SJSA1 (cell line): ENCODE measurements around the gene IL6ST. TPM values are rescaled to one million over a fixed set of nuclear protein-coding genes. Genes with fewer than 3 reads are reported as not detected.
"Not testable (repeated sequence)": the region's sequence is repeated elsewhere in the genome, so short reads cannot be mapped to it uniquely, and the experiment has no call there.

ENCODE experiments used
- DNase-seq, 2 experiments: peaks; one replicate each; pipeline ENCODE4 v3.0.0-alpha.2; 2015 to 2020; ENCODE audit warnings: low spot score in 2 of 2, low read depth in 1 of 2
- H3K27ac ChIP-seq: fragments of 250-450 bp; sonication (Bioruptor Pico); 2 replicates; pipeline ENCODE4 v1.5.1; 2020; ENCODE audit warnings: mild to moderate bottlenecking, moderate library complexity
- H3K27me3 ChIP-seq: fragments of 250-450 bp; sonication (Bioruptor Pico); replicated peaks from 2 replicates; pipeline ENCODE4 v1.5.1; 2020; ENCODE audit warnings: mild to moderate bottlenecking, moderate library complexity
- H3K36me3 ChIP-seq: fragments of 250-450 bp; sonication (Bioruptor Pico); 2 replicates; pipeline ENCODE4 v1.5.1; 2020; ENCODE audit warnings: mild to moderate bottlenecking
- H3K4me1 ChIP-seq: fragments of 250-450 bp; sonication (Bioruptor Pico); replicated peaks from 2 replicates; pipeline ENCODE4 v1.6.1; 2021; ENCODE audit warnings: mild to moderate bottlenecking
- H3K4me3 ChIP-seq: fragments of 250-450 bp; sonication (Bioruptor Pico); 2 replicates; pipeline ENCODE4 v1.5.1; 2020; ENCODE audit warnings: mild to moderate bottlenecking
- H3K9me3 ChIP-seq: fragments of 250-450 bp; sonication (Bioruptor Pico); replicated peaks from 2 replicates; pipeline ENCODE4 v1.5.1; 2020; ENCODE audit warnings: mild to moderate bottlenecking
- total RNA-seq: library from RNA; depleted of rRNA; stranded (reverse); fragments of >200 nt; shearing (Covaris generic); gene quantifications from 2 replicates; pipeline ENCODE4 v1.2.3, GENCODE V29; 2014; rRNA removed

IL6ST gene
- 192 and 196 TPM in 2 replicates for total RNA-seq

DNA sequence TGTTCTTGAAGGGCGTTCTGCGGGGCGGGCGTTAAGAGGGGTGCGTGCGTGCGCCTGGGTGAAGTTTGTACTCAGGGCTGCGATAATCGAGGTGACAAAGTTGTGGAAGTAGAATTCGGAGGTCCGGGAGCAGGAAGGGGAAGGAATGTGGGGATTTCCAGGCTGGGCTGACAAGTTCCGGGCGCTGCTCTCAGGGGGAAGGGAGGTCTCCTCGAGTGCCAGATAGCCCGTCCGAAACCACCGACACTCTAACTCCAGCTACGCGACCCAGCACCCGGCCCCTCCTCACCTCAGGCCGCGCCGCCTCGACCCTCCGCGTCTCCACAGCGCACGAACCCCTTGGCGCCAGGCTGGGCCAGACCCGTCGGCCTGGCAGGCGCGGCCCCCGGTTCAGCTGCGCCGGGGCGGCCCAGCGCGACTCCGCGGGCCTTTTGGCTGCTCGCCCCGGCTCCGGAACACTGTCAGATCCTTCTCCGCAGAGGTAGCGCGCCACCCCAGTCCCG is at the start of gene IL6ST:
Gene IL6ST (minus strand): TSS at position 469 of the 503 bp plus-strand sequence. CDS start 18,685 bp downstream, outside the sequence.
- Histone ChIP-seq H3K4me1 (peaks cover 20% of the 10 kb centered on the region), H3K9me3 (no peaks in the 10 kb centered on the region), H3K4me3 (peak within 1 kb of the TSS; percentile 86), H3K27me3 (no peaks in the 10 kb centered on the region), H3K27ac (peak within 1 kb of the TSS; percentile 96), H3K36me3 (peaks cover 10% of the 10 kb centered on the region)
- peak in 1 of 2 experiments; percentile 85 for DNase-seq

DNA sequence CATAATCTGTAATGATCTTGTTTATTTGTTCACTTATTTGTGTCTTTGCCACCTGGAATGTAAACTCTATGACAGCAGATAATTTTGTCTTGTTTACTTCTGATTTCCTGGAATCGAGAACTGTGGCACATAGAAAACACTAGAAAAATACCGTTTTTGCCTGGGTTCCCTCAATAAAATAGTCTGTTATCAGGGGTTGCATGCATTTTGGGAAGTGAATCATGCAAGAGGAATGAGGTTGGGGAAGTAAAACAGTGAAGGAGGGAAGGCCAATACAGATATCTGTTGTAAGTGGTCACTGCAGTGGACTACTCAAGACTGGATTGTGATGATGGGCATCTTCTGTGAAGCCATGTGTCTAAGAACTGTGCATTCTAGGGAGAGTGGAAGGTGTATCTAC is 45.2 kb upstream of the IL6ST start:
- Histone ChIP-seq H3K4me3 (no peak overlapping the region), H3K27me3 (no peaks in the 10 kb centered on the region), H3K36me3 (no peaks in the 10 kb centered on the region), H3K9me3 (no peaks in the 10 kb centered on the region), H3K27ac (peak overlapping the region; percentile 27; the same call in 1 of the 2 replicates), H3K4me1 (peaks cover 10% of the 10 kb centered on the region)
- peak in 1 of 2 experiments; percentile 30 for DNase-seq

DNA sequence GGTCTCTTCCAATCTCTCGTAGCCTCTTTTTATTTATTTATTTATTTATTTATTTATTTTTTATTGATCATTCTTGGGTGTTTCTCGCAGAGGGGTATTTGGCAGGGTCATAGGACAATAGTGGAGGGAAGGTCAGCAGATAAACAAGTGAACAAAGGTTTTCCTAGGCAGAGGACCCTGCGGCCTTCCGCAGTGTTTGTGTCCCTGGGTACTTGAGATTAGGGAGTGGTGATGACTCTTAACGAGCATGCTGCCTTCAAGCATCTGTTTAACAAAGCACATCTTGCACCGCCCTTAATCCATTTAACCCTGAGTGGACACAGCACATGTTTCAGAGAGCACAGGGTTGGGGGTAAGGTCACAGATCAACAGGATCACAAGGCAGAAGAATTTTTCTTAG is 43.4 kb upstream of the IL6ST start:
- H3K9me3 ChIP-seq, H3K27ac ChIP-seq, H3K4me3 ChIP-seq, H3K36me3 ChIP-seq, H3K27me3 ChIP-seq, DNase-seq, H3K4me1 ChIP-seq: not testable (repeated sequence)

DNA sequence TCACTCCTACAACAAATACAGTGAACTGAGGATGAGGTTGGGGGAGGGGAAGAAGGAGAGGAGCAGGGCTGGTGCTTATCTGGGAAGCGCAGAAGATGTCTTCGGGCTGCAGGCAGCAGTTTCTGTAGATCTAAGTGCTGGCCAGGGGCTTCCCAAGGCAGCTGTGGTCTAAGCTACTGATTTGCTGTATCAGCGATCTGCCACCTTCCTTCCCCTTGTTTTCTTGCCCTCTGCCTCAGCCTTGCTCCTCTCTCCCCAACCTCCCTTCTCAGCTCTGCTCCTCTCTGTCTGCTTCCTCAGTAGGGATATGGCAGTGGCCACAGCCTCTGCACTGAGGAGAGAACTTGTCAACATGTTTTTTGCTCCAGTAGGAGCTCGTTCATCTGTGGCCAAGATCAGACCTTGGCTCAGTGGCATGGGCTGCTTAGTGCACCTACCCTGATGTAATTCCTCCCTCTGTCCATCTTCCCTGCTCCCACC is 42.8 kb upstream of the IL6ST start:
- no peak for DNase-seq
- H3K36me3 ChIP-seq: no peaks in the 10 kb centered on the region
- H3K4me1 ChIP-seq: peaks cover 10% of the 10 kb centered on the region
- H3K9me3 ChIP-seq: no peaks in the 10 kb centered on the region
- no peaks in the 10 kb centered on the region for H3K27me3 ChIP-seq
- H3K4me3 ChIP-seq: no peak overlapping the region
- no peak overlapping the region for H3K27ac ChIP-seq

DNA sequence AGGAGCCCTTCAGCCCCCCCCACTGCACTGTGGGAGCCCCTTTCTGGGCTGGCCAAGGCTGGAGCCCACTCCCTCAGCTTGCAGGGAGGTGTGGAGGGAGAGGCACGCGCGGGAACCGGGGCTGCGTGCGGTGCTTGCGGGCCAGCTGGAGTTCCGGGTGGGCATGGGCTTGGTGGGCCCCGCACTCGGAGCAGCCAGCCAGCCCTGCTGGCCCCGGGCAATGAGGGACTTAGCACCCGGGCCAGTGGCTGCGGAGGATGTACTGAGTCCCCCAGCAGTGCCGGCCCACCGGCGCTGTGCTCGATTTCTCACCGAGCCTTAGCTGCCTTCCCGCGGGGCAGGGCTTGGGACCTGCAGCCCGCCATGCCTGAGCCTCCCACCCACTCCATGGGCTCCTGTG is 40.6 kb upstream of the IL6ST start:
- H3K36me3 ChIP-seq, H3K4me3 ChIP-seq, DNase-seq, H3K4me1 ChIP-seq, H3K9me3 ChIP-seq, H3K27me3 ChIP-seq, H3K27ac ChIP-seq: not testable (repeated sequence)

DNA sequence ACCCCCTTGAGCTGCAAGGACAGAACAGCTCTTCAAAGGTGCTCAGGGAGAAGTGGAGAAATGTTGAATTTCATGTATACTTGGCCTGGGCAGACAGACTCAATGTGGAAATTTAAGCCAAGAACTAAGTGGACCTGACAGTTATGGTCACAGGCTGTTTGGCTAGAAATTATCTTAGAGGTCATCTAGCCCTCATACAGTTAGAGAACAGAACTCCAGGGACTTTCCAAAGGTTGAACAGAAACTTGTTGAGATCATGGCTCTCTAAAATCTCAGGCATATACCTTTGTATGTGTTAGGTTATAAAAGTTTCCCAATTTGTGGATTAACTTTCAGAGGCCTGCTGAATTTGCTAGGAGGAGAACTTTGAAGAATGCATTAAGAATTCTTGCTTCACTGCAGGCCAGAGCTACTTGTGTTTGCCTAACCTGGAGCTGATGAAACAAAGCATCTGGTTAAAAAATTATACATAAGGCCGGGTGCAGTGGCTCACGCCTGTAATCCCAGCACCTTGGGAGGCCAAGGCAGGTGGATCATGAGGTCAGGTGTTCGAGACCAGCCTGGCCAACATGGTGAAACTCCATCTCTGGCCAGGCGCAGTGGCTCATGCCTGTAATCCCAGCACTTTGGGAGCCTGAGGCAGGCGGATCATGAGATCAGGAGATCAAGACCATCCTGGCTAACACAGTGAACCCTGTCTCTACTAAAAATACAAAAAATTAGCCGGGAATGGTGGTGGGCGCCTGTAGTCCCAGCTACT is 35.3 kb upstream of the IL6ST start:
- H3K4me3 ChIP-seq, H3K36me3 ChIP-seq, DNase-seq: not testable (repeated sequence)

DNA sequence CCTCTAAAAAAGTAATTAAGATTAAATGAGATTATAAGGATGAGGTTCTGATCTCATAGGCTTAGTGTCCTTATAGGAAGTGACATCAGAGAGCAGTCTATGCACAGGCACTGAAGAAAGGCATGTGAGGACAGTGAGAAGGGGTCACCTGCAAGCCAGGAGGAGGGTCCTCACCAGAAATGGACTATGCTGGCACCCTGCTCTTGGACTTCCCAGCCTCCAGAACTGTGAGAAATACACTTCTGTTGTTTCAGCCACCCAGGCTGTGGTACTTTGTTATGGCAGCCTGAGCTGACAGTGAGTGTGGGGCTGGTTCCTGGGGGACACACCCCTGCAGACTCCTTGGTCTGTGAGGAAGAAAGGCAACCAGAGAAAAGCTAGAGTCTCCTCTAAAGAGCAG is 34.7 kb upstream of the IL6ST start:
- H3K4me1 ChIP-seq: no peaks in the 10 kb centered on the region
- DNase-seq: no peak
- H3K27ac ChIP-seq: no peak overlapping the region
- no peaks in the 10 kb centered on the region for H3K36me3 ChIP-seq
- H3K9me3 ChIP-seq: no peaks in the 10 kb centered on the region
- no peaks in the 10 kb centered on the region for H3K27me3 ChIP-seq
- no peak overlapping the region for H3K4me3 ChIP-seq

More for the DNA sequence above, 35.3 kb upstream of the IL6ST start:
- not testable (repeated sequence) for H3K27ac ChIP-seq, H3K4me1 ChIP-seq, H3K9me3 ChIP-seq, H3K27me3 ChIP-seq

DNA sequence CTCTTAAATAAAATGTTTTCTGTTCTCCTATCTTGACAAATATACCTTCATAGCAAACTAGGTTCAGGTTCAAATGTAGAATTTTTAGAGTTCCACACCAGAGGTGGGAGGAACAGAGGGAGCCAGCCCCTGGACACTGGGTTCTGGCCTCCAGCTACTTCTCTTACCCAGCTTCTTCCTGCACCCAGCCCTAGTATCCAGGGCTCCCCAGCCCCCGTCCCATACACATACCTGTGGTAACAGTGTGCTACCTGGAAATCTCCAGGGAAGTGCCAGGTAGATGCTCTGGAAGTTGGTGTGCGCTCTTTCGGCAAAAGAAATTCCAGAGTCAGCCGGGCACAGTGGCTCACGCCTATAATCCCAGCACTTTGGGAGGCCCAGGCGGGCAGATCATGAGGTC is 33.9 kb upstream of the IL6ST start:
- Histone ChIP-seq H3K27ac (no peak overlapping the region), H3K27me3 (no peaks in the 10 kb centered on the region), H3K9me3 (no peaks in the 10 kb centered on the region), H3K4me3 (no peak overlapping the region), H3K4me1 (no peaks in the 10 kb centered on the region), H3K36me3 (no peaks in the 10 kb centered on the region)
- no peak for DNase-seq

DNA sequence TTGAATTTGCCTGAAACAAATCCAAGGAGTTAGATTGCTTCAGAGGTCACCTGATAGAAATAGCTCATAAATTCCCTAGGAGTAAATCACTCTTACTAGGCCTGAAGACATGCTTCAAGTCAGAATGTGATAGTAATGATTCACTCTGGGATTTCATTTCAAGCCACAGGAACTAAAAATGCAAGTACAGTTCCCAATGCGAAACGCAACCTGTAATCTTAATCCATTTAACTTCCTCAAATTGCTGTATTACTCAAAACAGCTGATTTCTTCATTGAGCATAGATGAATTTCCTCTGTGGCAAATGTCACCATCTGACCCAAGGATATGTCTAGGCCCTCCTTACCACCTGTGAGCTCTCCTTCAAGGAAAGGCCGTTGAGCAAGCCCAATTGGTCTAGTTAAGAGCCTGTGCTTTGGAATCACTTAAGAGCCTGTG is 32.1 kb upstream of the IL6ST start:
- H3K27ac ChIP-seq: no peak overlapping the region
- DNase-seq: no peak
- no peaks in the 10 kb centered on the region for H3K4me1 ChIP-seq

DNA sequence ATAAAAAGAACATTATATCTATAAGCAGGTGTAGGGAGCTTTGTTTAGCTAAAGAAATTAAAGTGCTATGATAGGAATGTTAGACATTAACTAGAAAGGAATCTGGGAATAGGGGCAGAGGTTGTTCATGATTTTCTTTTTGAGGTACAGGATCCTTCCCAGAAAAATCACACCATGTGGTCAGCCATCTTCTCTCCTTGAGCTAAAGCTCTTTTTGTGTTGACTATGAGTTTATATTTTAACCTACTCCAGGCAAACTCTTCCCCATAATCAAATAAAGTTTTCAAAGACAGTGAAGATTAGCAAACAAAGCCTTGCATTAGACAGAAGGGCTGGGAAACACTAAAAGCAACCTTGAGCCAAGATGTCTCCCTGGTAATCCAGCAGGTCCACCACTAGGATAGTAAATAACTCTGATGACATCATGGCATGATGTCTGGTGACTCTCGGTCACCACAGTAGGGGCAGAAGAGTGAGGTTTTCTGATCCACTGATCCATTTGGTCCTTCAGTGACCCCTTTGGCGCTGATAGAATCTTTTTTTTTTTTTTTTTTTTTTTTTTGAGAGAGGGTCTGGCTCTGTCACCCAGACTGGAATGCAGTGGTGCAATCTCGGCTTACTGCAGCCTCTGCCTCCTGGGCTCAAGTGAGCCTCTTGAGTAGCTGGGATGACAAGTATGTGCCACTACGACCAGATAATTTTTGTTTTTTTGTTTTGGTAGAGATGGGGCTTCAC is 30.6 kb upstream of the IL6ST start:
- no peaks in the 10 kb centered on the region for H3K4me1 ChIP-seq
- H3K27me3 ChIP-seq: no peaks in the 10 kb centered on the region
- DNase-seq: no peak
- H3K9me3 ChIP-seq: no peaks in the 10 kb centered on the region
- H3K36me3 ChIP-seq: no peaks in the 10 kb centered on the region
- no peak overlapping the region for H3K27ac ChIP-seq
- H3K4me3 ChIP-seq: no peak overlapping the region

More for the DNA sequence above, 32.1 kb upstream of the IL6ST start:
- H3K9me3 ChIP-seq: no peaks in the 10 kb centered on the region
- no peaks in the 10 kb centered on the region for H3K36me3 ChIP-seq
- no peak overlapping the region for H3K4me3 ChIP-seq
- no peaks in the 10 kb centered on the region for H3K27me3 ChIP-seq

DNA sequence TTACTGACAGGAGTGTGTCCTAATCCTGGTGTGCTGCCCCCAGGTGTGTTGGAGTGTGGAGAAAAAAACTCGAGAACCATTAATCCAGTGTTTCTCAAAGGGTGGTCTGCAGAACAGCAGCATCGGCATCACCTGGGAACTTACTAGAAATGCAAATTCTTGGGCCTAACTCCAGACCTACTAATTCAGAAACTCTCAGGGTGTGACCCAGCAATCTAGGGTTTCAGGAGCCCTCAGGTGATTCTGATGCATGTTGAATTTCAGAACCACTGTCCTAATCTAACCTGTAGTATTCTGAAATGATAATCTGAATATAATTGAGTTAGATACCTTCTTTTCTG is 30.0 kb upstream of the IL6ST start:
- no peaks in the 10 kb centered on the region for H3K36me3 ChIP-seq
- H3K4me1 ChIP-seq: no peaks in the 10 kb centered on the region
- no peaks in the 10 kb centered on the region for H3K9me3 ChIP-seq
- H3K27me3 ChIP-seq: no peaks in the 10 kb centered on the region
- DNase-seq: no peak
- H3K4me3 ChIP-seq: no peak overlapping the region
- H3K27ac ChIP-seq: no peak overlapping the region

DNA sequence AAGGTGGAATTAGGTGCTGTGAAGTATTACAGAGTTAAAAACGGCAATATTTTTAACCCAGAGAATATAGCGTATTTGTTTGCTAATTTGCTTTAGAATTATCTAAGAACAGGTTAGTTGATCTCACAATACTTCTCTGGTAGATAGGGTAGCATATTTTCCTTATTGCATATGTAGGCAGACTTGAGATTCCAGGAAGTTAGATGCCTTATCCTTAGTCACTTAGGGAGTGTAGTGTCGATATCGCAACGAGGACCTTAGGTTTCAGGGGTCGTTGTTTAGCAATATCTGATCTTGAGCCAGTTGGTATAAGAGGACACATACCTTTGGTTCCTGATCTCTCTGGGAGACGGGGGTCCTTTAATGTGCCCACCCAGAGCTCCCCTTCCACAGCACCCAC is 28.5 kb upstream of the IL6ST start:
- Histone ChIP-seq H3K36me3 (no peaks in the 10 kb centered on the region), H3K27ac (no peak overlapping the region), H3K27me3 (no peaks in the 10 kb centered on the region), H3K4me3 (no peak overlapping the region), H3K9me3 (no peaks in the 10 kb centered on the region), H3K4me1 (no peaks in the 10 kb centered on the region)
- DNase-seq: no peak

DNA sequence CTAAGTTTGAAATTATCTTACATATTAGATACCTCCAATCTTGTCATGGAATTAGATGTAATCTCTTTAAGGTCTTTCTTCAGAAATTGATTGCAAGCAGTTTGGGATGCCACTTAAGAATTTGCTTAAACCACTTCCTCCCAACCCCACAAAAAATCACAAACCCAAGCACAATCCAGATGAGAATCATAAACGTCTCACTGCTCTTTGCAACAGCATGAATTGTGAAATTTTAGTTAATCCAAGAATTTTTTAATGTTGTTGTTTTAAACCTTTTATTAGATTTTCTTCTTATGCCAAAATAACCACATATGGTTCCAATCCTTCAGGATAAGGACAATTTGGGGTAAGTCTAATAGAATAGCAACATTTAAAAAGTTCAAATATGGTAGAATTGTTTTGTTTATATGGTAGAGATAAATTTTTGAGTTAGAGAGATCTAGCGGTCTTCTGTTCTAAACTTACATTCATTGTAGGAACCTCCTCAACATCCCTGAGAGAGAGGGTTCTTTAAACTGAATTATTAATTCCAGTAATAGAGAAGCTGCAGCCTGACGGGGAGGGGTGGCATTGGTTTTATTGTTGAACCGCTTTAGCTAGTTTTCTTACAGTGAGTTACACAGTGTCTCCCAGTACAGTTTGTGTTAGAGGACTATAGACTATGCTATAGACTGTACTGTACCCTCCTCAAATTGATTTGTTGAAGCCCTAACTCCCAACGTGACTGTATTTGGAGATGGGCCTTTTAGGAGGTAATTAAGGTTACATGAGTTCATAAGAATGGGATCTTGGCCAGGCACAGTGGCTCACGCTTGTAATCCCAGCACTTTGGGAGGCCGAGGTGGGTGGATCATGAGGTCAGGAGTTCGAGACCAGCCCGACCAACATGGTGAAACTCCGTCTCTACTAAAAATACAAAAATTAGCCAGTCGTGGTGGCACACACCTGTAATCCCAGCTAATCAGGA is 24.8 kb upstream of the IL6ST start:
- Histone ChIP-seq H3K9me3 (no peaks in the 10 kb centered on the region), H3K27ac (no peak overlapping the region), H3K27me3 (no peaks in the 10 kb centered on the region), H3K4me1 (no peaks in the 10 kb centered on the region), H3K4me3 (no peak overlapping the region), H3K36me3 (no peaks in the 10 kb centered on the region)
- no peak for DNase-seq
